ENCODE results near the gene FAM124B.

DNA sequence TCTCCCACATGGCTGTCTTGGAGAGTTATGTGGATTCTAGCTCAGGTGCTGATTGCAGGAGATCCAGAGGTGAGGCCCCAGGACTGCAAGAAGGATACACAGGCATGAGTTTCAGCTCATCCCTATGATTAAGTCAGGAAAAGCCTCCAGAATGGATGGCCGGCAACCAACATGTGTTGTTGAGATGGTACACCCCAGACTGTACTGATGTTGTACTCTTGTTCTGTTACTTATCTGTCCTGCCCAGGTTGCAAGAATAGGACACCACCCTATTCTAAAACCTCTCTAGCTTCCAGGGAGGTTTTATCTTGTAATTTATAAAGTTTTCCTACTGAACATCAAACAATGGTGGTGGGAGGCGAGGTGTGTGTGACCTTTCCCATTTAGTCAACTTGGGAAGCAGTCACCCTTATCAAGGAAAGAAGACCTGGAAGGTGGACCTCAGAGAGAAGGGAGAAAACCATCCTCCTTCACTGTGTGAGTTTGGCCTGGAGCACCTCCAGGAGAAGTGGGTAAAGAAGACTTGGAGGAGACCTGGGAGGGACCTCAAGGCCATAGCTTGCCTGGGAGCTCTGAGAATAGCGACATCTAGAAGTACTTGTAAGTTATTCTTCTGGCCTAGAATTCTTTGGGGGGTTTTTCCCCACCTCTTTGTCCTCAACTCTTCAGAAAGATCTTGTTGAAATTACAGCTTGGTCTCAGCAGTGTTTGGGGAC, 8.6 kb downstream of the FAM124B start:
- TF ChIP-seq, protein P1, sequence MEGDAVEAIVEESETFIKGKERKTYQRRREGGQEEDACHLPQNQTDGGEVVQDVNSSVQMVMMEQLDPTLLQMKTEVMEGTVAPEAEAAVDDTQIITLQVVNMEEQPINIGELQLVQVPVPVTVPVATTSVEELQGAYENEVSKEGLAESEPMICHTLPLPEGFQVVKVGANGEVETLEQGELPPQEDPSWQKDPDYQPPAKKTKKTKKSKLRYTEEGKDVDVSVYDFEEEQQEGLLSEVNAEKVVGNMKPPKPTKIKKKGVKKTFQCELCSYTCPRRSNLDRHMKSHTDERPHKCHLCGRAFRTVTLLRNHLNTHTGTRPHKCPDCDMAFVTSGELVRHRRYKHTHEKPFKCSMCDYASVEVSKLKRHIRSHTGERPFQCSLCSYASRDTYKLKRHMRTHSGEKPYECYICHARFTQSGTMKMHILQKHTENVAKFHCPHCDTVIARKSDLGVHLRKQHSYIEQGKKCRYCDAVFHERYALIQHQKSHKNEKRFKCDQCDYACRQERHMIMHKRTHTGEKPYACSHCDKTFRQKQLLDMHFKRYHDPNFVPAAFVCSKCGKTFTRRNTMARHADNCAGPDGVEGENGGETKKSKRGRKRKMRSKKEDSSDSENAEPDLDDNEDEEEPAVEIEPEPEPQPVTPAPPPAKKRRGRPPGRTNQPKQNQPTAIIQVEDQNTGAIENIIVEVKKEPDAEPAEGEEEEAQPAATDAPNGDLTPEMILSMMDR (optimal IDR thresholded peaks at IDR 0.05 in 1 of 3, IDR thresholded peaks at IDR 0.05 in 1 of 3, conservative IDR thresholded peaks at IDR 0.05 in 1 of 3; ENCODE audit: extremely low read depth in 1 of 3, insufficient read depth in 2 of 3, low read length in 3 of 3) = no peak
- no peak for TF ChIP-seq EZH2 (IDR thresholded peaks at IDR 0.05; ENCODE audit: low read length)

Measured in keratinocyte (primary cell).